AG09309 (cell line): Measurements from ENCODE around the gene NLRP12.

Source experiments
- DNase-seq: peaks from one replicate; pipeline ENCODE4 v3.0.0-alpha.2; 2010; ENCODE audit warnings: low read depth
- H3K4me3 ChIP-seq: 2 replicates; pipeline ENCODE4 v1.5.1; 2011; ENCODE audit warnings: mild to moderate bottlenecking, low read depth, low read length, moderate library complexity; ENCODE audit not compliant: control insufficient read depth
- CTCF ChIP-seq: IDR thresholded peaks from 2 replicates; pipeline ENCODE4 v1.5.1; 2011; ENCODE audit warnings: mild to moderate bottlenecking, low read depth, low read length, inconsistent platforms; ENCODE audit not compliant: insufficient read depth, control insufficient read depth; ENCODE audit errors: missing control alignments

The NLRP12 gene

GRCh38 chr19:53828531-53828930, 4.4 kb upstream of the NLRP12 start:
- TF ChIP-seq CTCF: no peak
- no peak overlapping the region for H3K4me3 ChIP-seq
- DNase-seq: no peak

- H3K4me3 ChIP-seq: no peak overlapping the region
- DNase-seq: no peak
- no peak for TF ChIP-seq CTCF
Observed at GRCh38 chr19:53826876-53827275, 2.8 kb upstream of the NLRP12 start.

GRCh38 chr19:53823380-53824120, 564 bp downstream of the NLRP12 start:
- no peak for DNase-seq
- H3K4me3 ChIP-seq: no peak overlapping the region
- TF ChIP-seq CTCF: no peak

- no peak for TF ChIP-seq CTCF
- no peak overlapping the region for H3K4me3 ChIP-seq
- DNase-seq: no peak
Observed at GRCh38 chr19:53819861-53820260, 4.3 kb downstream of the NLRP12 start.

- H3K4me3 ChIP-seq: no peak overlapping the region
- DNase-seq: no peak
- no peak for TF ChIP-seq CTCF
Observed at GRCh38 chr19:53818756-53819155, 5.4 kb downstream of the NLRP12 start.

GRCh38 chr19:53813996-53814395, 10.1 kb downstream of the NLRP12 start:
- TF ChIP-seq CTCF: no peak
- no peak overlapping the region for H3K4me3 ChIP-seq
- DNase-seq: no peak
